Gastrocnemius medialis (tissue), 4 donors: Measurements from ENCODE around the gene ZC3H12D. TPM values are rescaled to one million over a fixed set of nuclear protein-coding genes. Genes with fewer than 3 reads are reported as not detected.
A peak's percentile ranks its signal among the peaks of the same experiment; 100 is the strongest.

ENCODE experiments used
- ATAC-seq, 2 donors: fragments of 150-250 bp; one replicate each; pipeline ENCODE4 v1.9.1; 2016
- DNase-seq, 2 donors: peaks; one replicate each; pipeline ENCODE4 v3.0.0-alpha.2; 2019
- H3K27ac ChIP-seq, 4 donors: fragments of 200-600 bp; sonication (generic); 1 replicate in 1 of 4; 2 replicates in 3 of 4; pipeline ENCODE4 v1.5.1; 2016 to 2018; ENCODE audit warnings: mild to moderate bottlenecking in 2 of 4, moderate library complexity in 1 of 4
- H3K27me3 ChIP-seq, 3 donors: fragments of 200-600 bp; sonication (generic) in 2 of 3; 1 replicate in 1 of 3; 2 replicates in 2 of 3; pipeline versions ENCODE4 v1.5.1 to v1.6.0; 2016 to 2019; ENCODE audit warnings: mild to moderate bottlenecking in 1 of 3, moderate library complexity in 1 of 3
- H3K36me3 ChIP-seq, 2 donors: fragments of 200-600 bp; sonication (generic) in 1 of 2; one replicate each; pipeline ENCODE4 v1.5.1; 2017 to 2018
- H3K4me1 ChIP-seq, 2 donors: fragments of 200-600 bp; sonication (generic) in 1 of 2; one replicate each; pipeline ENCODE4 v1.5.1; 2016 to 2017; ENCODE audit warnings: mild to moderate bottlenecking in 2 of 2
- H3K4me3 ChIP-seq, 4 donors: fragments of 200-600 bp; sonication (generic) in 3 of 4; 1 replicate in 1 of 4; 2 replicates in 3 of 4; pipeline ENCODE4 v1.5.1; 2016 to 2019; ENCODE audit warnings: mild to moderate bottlenecking in 2 of 4
- H3K9me3 ChIP-seq, 3 donors: fragments of 200-600 bp; sonication (generic) in 2 of 3; 1 replicate in 1 of 3; 2 replicates in 2 of 3; pipeline ENCODE4 v1.5.1; 2016 to 2019
- CTCF ChIP-seq, 5 experiments: fragments of 450-650 bp in 3 of 5; fragments of 200-600 bp in 2 of 5; sonication (generic) in 2 of 5; IDR thresholded peaks in 4 of 5; conservative IDR thresholded peaks in 1 of 5; 1 replicate in 4 of 5; 2 replicates in 1 of 5; pipeline ENCODE4 v1.5.1; 2016 to 2019; ENCODE audit warnings: antibody characterized with exemption in 5 of 5, mild to moderate bottlenecking in 3 of 5, moderate library complexity in 3 of 5
- POLR2A ChIP-seq, 2 donors: fragments of 450-650 bp; IDR thresholded peaks; one replicate each; pipeline ENCODE4 v1.6.1; 2017; ENCODE audit warnings: antibody characterized with exemption in 2 of 2, mild to moderate bottlenecking in 2 of 2, moderate library complexity in 2 of 2
- in situ Hi-C, 4 donors: fragments of 200-750 bp; cut with MboI; loops; one replicate each; pipeline versions ENCODE4 v1.15.0 to v1.8.0; 2017; ENCODE audit warnings: low sequenced_read_pairs in 4 of 4
- intact Hi-C: fragments of 100-400 bp; cut with DNase I; formaldehyde crosslinking; loops from one replicate; pipeline ENCODE4 v1.15.1; 2023; ENCODE audit warnings: low total_unique reads
- total RNA-seq, 4 donors: library from RNA; depleted of rRNA; stranded (reverse); fragments of >200 nt; gene quantifications; one replicate each; pipeline versions ENCODE4 v1.1.0 to v1.2.3, GENCODE V29; 2016

The ZC3H12D gene
- total RNA-seq, 4 donors from 2014 or later, result 0.03 to 0.36 (median 0.24) TPM; not detected in 1

- Histone ChIP-seq H3K27me3 (no peaks in the 10 kb centered on the region), H3K9me3 (no peaks in the 10 kb centered on the region), H3K27ac (no peak overlapping the region), H3K4me3 (no peak overlapping the region), H3K36me3 (no peaks in the 10 kb centered on the region), H3K4me1 (peaks cover 0 to 2% of the 10 kb centered on the region in 2 donors)
- in situ Hi-C loops (loop anchor here in 3 of 4 donors (5.0 to 10.0 kb wide), 3 partner anchors 350 to 857 kb away; no protein-coding TSS in a partner anchor), intact Hi-C loops (loop anchor here (1.0 kb wide), 2 partner anchors 350 to 403 kb away; no protein-coding TSS in a partner anchor)
- ATAC-seq, result peak; percentile 87 to 91
- peak; percentile 76 to 83 for DNase-seq
- TF ChIP-seq POLR2A (IDR thresholded peaks at IDR 0.05), result no peak
- TF ChIP-seq CTCF (IDR thresholded peaks at IDR 0.05 in 4 of 5, conservative IDR thresholded peaks at IDR 0.05 in 1 of 5), result peak; percentile 92 to 97 (median 95)
These were observed 52.7 kb downstream of the ZC3H12D start for GRCh38 chr6:149431905-149432775.

GRCh38 chr6:149429427-149430360 is 55.1 kb downstream of the ZC3H12D start:
- Histone ChIP-seq H3K27ac (no peak overlapping the region), H3K36me3 (no peaks in the 10 kb centered on the region), H3K9me3 (no peaks in the 10 kb centered on the region), H3K4me1 (peaks cover 0 to 2% of the 10 kb centered on the region in 2 donors), H3K27me3 (no peaks in the 10 kb centered on the region), H3K4me3 (no peak overlapping the region)
- intact Hi-C loops, result no loop called here
- DNase-seq (no peak), ATAC-seq (no peak)
- in situ Hi-C loops, result loop anchor here (5.0 to 10.0 kb wide), 3 partner anchors 347 to 855 kb away; no protein-coding TSS in a partner anchor
- TF ChIP-seq CTCF (IDR thresholded peaks at IDR 0.05 in 4 of 5, conservative IDR thresholded peaks at IDR 0.05 in 1 of 5), result no peak
- no peak for TF ChIP-seq POLR2A (IDR thresholded peaks at IDR 0.05)

- Histone ChIP-seq H3K27me3 (no peaks in the 10 kb centered on the region), H3K36me3 (no peaks in the 10 kb centered on the region), H3K27ac (no peak overlapping the region), H3K4me3 (no peak overlapping the region), H3K4me1 (peaks cover 3 to 6% of the 10 kb centered on the region in 2 donors), H3K9me3 (no peaks in the 10 kb centered on the region)
- in situ Hi-C loops, result loop anchor here in 1 of 4 donors (5.0 kb wide), 1 partner anchor 396 kb away; no protein-coding TSS in a partner anchor
- DNase-seq (no peak), ATAC-seq (no peak)
- intact Hi-C loops, result no loop called here
- TF ChIP-seq CTCF (IDR thresholded peaks at IDR 0.05 in 4 of 5, conservative IDR thresholded peaks at IDR 0.05 in 1 of 5) (no peak), POLR2A (IDR thresholded peaks at IDR 0.05) (no peak)
These were observed 56.2 kb downstream of the ZC3H12D start for GRCh38 chr6:149428606-149429005.

GRCh38 chr6:149425754-149426153 is 59.1 kb downstream of the ZC3H12D start:
- intact Hi-C loops, result no loop called here
- no peak for ATAC-seq
- in situ Hi-C loops, result loop anchor here in 1 of 4 donors (5.0 kb wide), 1 partner anchor 393 kb away; no protein-coding TSS in a partner anchor

More at GRCh38 chr6:149425754-149426153, 59.1 kb downstream of the ZC3H12D start:
- DNase-seq, result no peak
- H3K27me3 ChIP-seq, result no peaks in the 10 kb centered on the region
- H3K27ac ChIP-seq, result no peak overlapping the region
- peaks cover 3 to 5% of the 10 kb centered on the region in 2 donors for H3K4me1 ChIP-seq
- H3K4me3 ChIP-seq, result no peak overlapping the region
- H3K36me3 ChIP-seq, result no peaks in the 10 kb centered on the region
- TF ChIP-seq CTCF (IDR thresholded peaks at IDR 0.05 in 4 of 5, conservative IDR thresholded peaks at IDR 0.05 in 1 of 5) (no peak), POLR2A (IDR thresholded peaks at IDR 0.05) (no peak)
- no peaks in the 10 kb centered on the region for H3K9me3 ChIP-seq
